Endometrium (tissue), 2 donors: ENCODE results near the gene ITPRIPL1.
"Not testable (repeated sequence)": the region's sequence is repeated elsewhere in the genome, so short reads cannot be mapped to it uniquely, and the experiment has no call there.

Source experiments
- FAIRE-seq: peaks from 2 replicates; lab custom pipeline; 2012; peaks lifted over from hg19 to GRCh38; lab: Jason Lieb, UNC
- donor health status: control.
- donor health status: control.

ITPRIPL1 gene, protein sequence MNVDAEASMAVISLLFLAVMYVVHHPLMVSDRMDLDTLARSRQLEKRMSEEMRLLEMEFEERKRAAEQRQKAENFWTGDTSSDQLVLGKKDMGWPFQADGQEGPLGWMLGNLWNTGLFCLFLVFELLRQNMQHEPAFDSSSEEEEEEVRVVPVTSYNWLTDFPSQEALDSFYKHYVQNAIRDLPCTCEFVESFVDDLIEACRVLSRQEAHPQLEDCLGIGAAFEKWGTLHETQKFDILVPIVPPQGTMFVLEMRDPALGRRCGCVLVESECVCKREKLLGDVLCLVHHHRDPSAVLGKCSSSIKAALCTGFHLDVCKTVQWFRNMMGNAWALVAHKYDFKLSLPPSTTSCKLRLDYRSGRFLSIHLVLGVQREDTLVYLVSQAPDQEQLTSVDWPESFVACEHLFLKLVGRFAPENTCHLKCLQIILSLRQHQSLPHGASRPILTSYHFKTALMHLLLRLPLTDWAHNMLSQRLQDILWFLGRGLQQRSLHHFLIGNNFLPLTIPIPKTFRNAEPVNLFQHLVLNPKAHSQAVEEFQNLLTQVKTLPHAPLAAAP

GRCh38 chr2:96325041-96325883 is at the start of gene ITPRIPL1:
Gene ITPRIPL1 (plus strand): TSS chr2:96325317. CDS start chr2:96325840, 523 bp downstream.
- no peak for FAIRE-seq

DNA sequence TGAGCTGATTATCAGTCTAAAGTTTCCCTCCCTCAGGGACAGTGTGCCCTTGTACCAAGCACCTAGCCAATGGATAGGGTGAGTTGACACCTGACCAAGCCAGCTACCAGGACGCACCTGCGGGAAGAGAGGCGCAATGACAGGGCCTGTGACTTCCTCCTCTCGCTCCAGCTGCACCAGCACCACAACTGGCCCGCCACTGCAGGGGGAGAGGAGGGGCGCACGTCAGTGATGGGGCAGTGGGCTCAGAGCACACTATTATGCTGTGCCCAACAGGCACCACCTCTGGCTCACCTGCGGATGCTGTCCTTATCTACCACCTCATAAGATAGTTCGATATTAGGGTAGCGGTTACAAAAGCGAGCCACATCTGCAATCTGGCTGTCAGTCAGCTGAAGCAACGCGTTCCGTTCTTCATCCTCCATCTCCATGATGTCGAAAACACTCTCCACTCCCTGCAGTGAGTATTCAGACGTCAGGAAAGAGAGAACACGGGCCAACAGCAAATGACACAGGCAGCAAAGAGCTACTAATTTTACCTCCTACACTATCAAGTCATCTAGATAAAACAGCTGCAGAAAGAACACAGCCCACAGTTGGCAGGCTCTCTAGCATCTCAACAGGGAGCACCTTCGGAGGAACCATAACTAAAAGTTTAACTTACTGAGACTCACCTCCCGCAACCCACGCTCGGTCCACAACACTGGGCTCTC is 48.2 kb upstream of the ITPRIPL1 start:
- FAIRE-seq: no peak

DNA sequence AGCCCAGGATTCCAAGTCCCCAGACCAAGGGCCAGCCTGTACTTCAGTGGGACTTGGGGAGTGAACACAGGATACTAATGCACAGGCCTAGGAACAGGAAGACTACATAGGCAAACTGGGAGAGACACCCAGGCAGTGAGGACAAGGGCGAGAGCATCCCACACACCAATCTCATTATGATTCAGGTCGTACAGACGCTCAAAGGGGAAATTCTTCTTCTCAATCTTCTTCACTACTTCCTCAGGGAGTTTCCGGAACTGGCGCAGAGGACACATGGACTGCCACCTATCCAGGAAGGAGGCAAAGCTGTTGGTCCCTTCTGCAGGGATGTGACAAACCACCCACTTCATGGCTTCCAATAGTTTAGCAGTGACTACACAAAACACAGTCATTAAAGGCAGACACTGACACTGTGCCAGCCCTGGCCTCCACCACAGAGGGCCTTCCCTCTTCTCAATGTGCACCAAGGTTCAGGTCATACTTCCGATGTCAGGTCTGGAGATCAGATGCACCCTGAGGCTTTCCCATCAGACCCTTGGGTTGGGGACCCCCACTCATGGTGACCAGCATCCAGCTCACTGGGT is 37.8 kb upstream of the ITPRIPL1 start:
- no peak for FAIRE-seq

DNA sequence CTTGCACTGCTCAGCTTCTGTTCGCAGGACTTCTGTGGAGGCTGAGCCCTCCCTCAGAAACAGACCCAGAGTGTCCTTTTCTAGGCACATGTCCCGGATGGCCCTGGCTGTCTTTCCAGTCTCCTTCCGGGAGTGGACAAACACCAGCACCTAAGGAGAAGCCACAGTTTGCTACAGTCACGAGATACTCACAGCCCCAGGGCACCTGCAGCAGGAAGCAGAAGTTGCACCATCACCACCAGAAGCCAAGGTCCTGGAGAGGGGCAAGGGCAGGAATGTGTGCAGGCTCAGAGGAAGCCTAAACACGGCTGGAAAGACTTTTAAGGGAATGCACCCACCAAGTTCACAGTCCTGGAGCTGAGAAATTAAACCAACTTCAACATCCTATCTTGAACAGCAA is 33.4 kb upstream of the ITPRIPL1 start:
- FAIRE-seq: no peak

DNA sequence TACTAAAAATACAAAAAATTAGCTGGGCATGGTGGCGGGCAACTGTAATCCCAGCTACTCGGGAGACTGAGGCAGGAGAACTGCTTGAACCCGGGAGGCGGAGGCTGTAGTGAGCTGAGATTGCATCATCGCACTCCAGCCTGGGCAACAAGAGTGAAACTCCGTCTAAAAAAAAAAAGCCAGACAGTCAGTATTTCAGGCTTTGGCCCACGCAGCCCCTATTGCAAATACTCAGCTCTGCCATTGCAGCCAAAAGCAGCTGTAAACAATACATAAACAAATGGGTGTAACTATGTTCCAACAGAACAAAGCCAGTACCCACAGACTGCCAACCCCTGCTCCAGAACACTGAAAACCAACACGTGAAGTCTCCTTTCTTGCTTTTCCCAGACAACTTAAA is 30.8 kb upstream of the ITPRIPL1 start:
- not testable (repeated sequence) for FAIRE-seq

DNA sequence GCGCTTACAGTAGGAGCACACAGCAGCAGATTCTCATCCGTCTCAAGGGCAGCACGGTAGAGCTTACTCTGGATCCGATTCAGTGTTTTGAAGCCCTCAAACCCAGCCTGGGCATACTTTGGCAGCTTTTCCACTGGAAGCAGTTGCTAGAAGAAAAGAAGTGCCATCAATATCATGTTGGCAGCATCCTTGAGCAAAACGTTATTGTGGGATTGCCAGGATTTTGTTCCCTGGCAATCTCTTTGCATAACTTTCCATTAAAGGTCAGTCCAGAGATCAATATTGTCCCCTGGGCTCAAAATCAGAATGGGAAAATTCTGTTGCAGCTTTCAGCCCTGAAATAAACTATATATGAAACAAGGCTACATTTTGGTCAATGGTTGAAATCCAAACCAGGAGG is 28.2 kb upstream of the ITPRIPL1 start:
- no peak for FAIRE-seq

GRCh38 chr2:96301865-96302264 is 23.3 kb upstream of the ITPRIPL1 start:
- FAIRE-seq: no peak

DNA sequence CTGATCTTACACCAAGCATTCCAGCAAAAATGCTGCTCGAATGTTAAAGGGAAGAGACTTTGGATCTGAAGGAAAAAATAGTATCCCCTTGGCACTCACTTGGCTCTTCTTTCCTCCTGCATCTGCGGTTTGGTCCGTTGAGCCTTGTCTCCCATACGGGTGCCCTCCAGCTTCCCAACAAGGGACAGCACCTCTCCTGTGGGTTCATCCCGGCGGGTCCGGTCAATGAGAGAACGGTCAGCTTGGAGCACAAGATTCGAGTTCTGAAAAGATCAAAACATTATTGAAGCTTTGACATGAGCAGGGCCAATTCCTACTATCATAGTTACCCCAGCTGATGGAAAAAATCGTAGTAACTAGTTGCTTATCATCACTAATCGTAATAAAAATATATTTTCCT is 20.5 kb upstream of the ITPRIPL1 start:
- FAIRE-seq: no peak

GRCh38 chr2:96305091-96305978 is 19.8 kb upstream of the ITPRIPL1 start, which contains the start of gene SNRNP200:
Gene SNRNP200 (minus strand): TSS chr2:96305546. CDS start chr2:96305437, 109 bp downstream.
- no peak for FAIRE-seq

DNA sequence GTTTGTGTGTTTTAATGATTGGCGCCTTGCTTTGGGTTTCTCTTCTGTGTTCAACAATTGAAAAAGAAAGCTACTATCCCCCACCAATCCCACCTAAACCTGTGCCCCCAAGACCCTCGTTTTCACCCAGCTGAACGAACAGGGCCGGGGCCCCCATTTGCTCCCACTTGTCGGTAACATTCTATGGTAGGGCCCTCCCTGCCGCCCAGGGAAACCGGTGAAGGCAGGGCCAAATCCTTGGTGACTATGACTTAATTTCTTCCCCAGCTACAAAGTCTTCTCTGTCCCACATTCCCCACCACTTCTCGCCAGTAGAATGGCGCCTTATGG is 19.2 kb upstream of the ITPRIPL1 start:
- no peak for FAIRE-seq

DNA sequence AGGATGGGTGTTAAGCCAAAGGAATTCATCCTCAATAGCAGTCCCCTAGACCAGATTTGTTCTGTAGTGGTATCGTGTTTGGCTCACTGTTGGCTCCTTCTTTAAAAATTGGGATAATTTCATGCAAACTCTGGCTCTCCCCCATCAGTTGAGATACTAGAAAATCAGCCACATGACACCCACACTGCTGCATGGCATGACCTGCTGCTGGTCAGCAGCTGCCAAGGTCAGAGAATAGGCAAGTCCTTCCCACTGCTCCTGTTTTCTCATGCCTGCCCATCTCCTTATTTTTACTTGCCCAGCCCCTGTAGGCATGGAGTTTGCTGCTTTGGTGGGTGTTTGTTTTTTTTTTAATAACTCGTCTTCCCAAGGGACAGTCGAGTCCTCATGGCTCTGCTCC is 18.7 kb upstream of the ITPRIPL1 start:
- FAIRE-seq: no peak

DNA sequence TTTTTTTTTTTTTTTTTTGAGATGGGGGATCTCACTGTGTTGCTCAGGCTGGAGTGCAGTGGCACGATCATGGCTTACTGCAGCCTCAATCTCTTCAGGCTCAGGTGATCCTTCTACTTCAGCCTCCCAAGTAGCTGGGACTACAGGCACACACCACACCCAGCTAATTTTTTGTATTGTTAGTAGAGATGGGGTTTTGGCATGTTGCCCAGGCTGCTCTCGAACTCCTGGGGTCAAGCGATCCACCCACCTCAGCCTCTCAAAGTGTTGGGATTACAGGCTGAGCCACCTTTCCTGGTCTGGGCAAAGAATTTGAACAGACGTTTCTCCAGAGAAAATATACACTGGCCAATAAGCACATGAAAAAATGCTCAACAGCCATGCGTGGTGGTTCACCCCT is 16.9 kb upstream of the ITPRIPL1 start:
- FAIRE-seq: no peak

- FAIRE-seq: no peak
These were observed 10.1 kb upstream of the ITPRIPL1 start for GRCh38 chr2:96315005-96315399.

DNA sequence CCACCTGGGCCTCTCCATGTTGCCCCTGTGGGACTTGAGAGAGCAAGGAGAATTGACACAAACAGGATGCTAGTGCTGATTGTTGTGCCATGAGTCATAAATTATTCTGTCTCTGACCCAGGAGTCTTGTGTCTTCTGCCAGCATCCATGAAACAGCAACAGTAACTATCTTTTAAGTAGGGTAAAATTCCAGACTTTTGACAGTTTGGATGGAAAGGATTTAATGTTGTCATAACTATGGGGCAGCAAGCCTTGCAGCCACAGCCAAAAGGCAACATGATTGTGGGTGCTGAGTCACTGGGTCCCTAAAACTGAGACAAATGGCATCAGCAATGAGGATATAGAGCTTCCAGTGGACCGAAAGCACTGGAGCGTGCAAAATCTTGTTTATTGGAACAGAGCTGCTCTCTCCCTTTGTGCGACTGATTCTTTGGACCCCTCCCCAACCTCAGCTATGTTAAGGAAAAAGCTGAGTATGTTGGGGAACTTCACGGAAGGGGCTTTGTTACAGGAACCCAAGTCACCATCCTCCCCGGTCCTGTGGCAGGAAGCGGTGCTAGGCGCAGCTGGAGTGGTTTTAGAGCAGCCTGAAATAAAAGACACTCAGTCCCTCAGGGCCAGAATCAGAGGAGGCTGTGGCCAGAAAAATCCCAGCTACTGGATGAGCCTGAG is 9.6 kb upstream of the ITPRIPL1 start:
- FAIRE-seq: no peak

GRCh38 chr2:96316999-96317398 is 8.1 kb upstream of the ITPRIPL1 start:
- FAIRE-seq: no peak

- no peak for FAIRE-seq
These were observed 7.5 kb upstream of the ITPRIPL1 start for GRCh38 chr2:96317584-96317997.

DNA sequence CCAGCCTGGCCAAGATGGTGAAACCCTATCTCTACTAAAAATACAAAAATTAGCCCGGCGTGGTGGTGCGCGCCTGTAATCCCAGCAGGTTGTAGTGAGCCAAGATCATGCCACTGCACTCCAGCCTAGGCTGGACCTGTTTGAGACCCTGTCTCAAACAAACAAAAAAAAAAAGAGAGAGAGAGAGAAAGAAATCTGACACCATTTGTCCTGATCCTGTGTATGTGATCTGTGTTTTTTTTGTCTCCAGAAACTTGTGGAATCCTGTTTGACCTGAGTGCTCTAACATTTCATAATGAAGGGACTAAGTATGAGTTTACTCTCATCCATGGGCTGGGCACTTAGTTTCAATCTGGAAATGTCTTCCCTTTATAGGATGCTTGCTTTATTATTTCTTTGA is 6.4 kb upstream of the ITPRIPL1 start:
- FAIRE-seq: no peak

DNA sequence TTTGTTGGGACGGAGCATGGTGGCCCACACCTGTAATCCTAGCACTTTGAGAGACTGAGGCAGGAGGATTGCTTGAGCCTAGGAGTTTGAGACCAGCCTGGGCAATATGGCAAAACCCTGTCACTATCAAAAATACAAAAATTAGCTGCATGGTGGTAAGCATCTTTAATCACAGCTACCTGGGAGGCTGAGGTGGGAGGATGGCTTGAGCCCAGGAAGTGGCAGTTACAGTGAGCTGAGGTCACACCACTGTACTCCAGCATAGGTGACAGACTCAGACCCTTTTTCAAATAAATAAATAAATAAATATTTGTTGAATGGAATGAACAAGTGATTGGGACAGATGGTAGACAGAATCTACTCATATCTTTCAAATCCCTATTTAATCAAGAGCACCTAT is 5.7 kb upstream of the ITPRIPL1 start:
- no peak for FAIRE-seq

DNA sequence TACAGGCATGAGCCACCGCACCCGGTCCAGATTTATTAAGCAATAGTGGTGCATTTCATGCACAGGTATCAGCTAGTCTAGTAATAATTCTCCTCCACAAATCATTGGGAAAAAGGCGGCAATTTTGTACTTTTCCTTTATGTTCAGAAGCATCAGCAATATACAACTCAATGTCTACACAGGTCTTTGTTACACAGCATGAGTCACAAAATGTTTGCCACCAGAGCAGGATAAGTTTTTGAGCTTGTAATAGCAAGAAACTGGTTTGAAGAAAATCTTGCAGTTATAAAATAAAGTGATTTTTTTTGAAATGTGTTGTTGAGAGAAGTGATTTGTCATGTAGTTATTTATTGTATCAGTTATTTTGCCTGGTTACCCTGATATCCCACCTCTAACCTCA is 4.8 kb upstream of the ITPRIPL1 start:
- no peak for FAIRE-seq
